Panc1 (cell line): ENCODE measurements around the gene GAB3. TPM values are rescaled to one million over a fixed set of nuclear protein-coding genes. Genes with fewer than 3 reads are reported as not detected.
A peak's percentile ranks its signal among the peaks of the same experiment; 100 is the strongest.

Experiments
- ATAC-seq: fragments of 200-7000 bp; cut with Tn5 transposase; 2 replicates; pipeline ENCODE4 v1.9.1; 2020; ENCODE audit warnings: mild to moderate bottlenecking, moderate library complexity
- BruUV-seq: library from RNA; stranded (reverse); fragments of 400-500 nt; replicated peaks from 2 replicates; lab custom pipeline; 2021; lab: Mats Ljungman, UMichigan
- CTCF ChIA-PET: fragments of 300-600 bp; sonication (Branson Sonifier 250); formaldehyde crosslinking; loops from one replicate; lab custom pipeline; 2022; ENCODE audit warnings: antibody characterized with exemption; lab: Charles Lee
- POLR2A ChIA-PET: fragments of 300-600 bp; sonication (Branson Sonifier 250); formaldehyde crosslinking; loops from one replicate; lab custom pipeline; 2022; ENCODE audit warnings: antibody characterized with exemption; lab: Charles Lee
- DNase-seq: peaks from one replicate; pipeline ENCODE4 v3.0.0-alpha.2; 2010; ENCODE audit warnings: low read depth, low spot score
- H3K27ac ChIP-seq: 2 replicates; pipeline ENCODE4 v1.5.1; 2011; ENCODE audit warnings: mild to moderate bottlenecking, low read length, inconsistent platforms
- H3K27me3 ChIP-seq: fragments of 200-500 bp; sonication (Bioruptor generic); 2 replicates; pipeline ENCODE4 v1.6.0; 2014; ENCODE audit warnings: low read length, inconsistent platforms; ENCODE audit not compliant: control insufficient read depth, insufficient read depth
- H3K36me3 ChIP-seq: fragments of 200-500 bp; sonication (Bioruptor generic); 2 replicates; pipeline ENCODE4 v1.5.1; 2014; ENCODE audit warnings: inconsistent platforms, mild to moderate bottlenecking, low read length, moderate library complexity; ENCODE audit not compliant: control insufficient read depth, insufficient read depth
- H3K4me1 ChIP-seq: 2 replicates; pipeline ENCODE4 v1.5.1; 2011; ENCODE audit warnings: inconsistent platforms, mild to moderate bottlenecking, low read length, moderate library complexity; ENCODE audit not compliant: control insufficient read depth, insufficient read depth
- H3K4me3 ChIP-seq, 2 experiments: 2 replicates each; pipeline ENCODE4 v1.5.1; 2011 to 2012; ENCODE audit warnings: low read depth in 2 of 2, low read length in 2 of 2, mild to moderate bottlenecking in 2 of 2, inconsistent platforms in 1 of 2, moderate library complexity in 1 of 2
- H3K9me3 ChIP-seq: fragments of 200-500 bp; sonication (Bioruptor generic); 2 replicates; pipeline ENCODE4 v1.5.1; 2014; ENCODE audit warnings: low read depth, mild to moderate bottlenecking, inconsistent platforms, low read length, moderate library complexity; ENCODE audit not compliant: control insufficient read depth, insufficient read depth
- CTCF ChIP-seq: fragments of 450-650 bp; IDR thresholded peaks from 2 replicates; pipeline ENCODE4 v1.5.1; 2017; ENCODE audit warnings: mild to moderate bottlenecking
- POLR2AphosphoS5 ChIP-seq: IDR thresholded peaks from 2 replicates; pipeline ENCODE4 v1.6.1; 2012; ENCODE audit warnings: mild to moderate bottlenecking, low read depth, low read length, moderate library complexity
- REST ChIP-seq, 2 experiments: IDR thresholded peaks; 2 replicates each; pipeline ENCODE4 v1.6.1; 2011 to 2012; ENCODE audit warnings: low read depth in 2 of 2, control low read depth in 1 of 2, low read length in 1 of 2, mild to moderate bottlenecking in 1 of 2, moderate library complexity in 1 of 2; ENCODE audit not compliant: insufficient read depth in 1 of 2
- SIN3A ChIP-seq: IDR thresholded peaks from 2 replicates; pipeline ENCODE4 v1.6.1; 2012; ENCODE audit warnings: low read depth, mild to moderate bottlenecking, low read length, moderate library complexity, borderline replicate concordance; ENCODE audit not compliant: insufficient read depth
- TCF7L2 ChIP-seq: IDR thresholded peaks from 2 replicates; pipeline ENCODE4 v1.6.1; 2011; ENCODE audit warnings: mild to moderate bottlenecking, low read depth, low read length, inconsistent platforms
- in situ Hi-C: cut with HindIII; loops from 2 replicates; pipeline ENCODE4 v1.10.0; 2016; ENCODE audit warnings: low sequenced_read_pairs, low pct_unique_long_range_greater_than_20kb
- intact Hi-C: fragments of 100-400 bp; cut with micrococcal nuclease; formaldehyde crosslinking; loops from one replicate; pipeline ENCODE4 v1.10.0; 2022; ENCODE audit not compliant: unreplicated experiment
- total RNA-seq: library from RNA; stranded (reverse); gene quantifications from one replicate; pipeline ENCODE4 v1.2.1, GENCODE V29; 2021; ENCODE audit not compliant: unreplicated experiment

The GAB3 gene
- total RNA-seq, 1 experiment from 2014 or later: 8.2 TPM

- H3K9me3 ChIP-seq: no peaks in the 10 kb centered on the region
- no peaks in the 10 kb centered on the region for H3K36me3 ChIP-seq
- ATAC-seq (no peak), DNase-seq (no peak)
- intact Hi-C loops: no loop called here
- no peaks in the 10 kb centered on the region for H3K27me3 ChIP-seq
- POLR2A ChIA-PET: no interaction called here
- TF ChIP-seq POLR2AphosphoS5 (no peak), SIN3A (no peak), CTCF (no peak), REST (IDR thresholded peaks at IDR 0.05; ENCODE audit: insufficient read depth in 1 of 2, low read depth in 2 of 2, low read length in 1 of 2) (no peak), TCF7L2 (no peak)
- no TSS peak for BruUV-seq
- peak overlapping the region; percentile 89 for H3K27ac ChIP-seq
- in situ Hi-C loops: no loop called here
- peaks cover 77% of the 10 kb centered on the region for H3K4me1 ChIP-seq
- CTCF ChIA-PET: no interaction called here
- H3K4me3 ChIP-seq: no peak overlapping the region
These were observed 21.4 kb downstream of the GAB3 start for GRCh38 chrX:154729439-154729838.

- BruUV-seq: no TSS peak
- in situ Hi-C loops (no loop called here), intact Hi-C loops (no loop called here)
- Histone ChIP-seq H3K27ac (peak overlapping the region; percentile 89), H3K27me3 (no peaks in the 10 kb centered on the region), H3K9me3 (no peaks in the 10 kb centered on the region), H3K4me3 (no peak overlapping the region), H3K36me3 (no peaks in the 10 kb centered on the region), H3K4me1 (peaks cover 69% of the 10 kb centered on the region)
- TF ChIP-seq REST (IDR thresholded peaks at IDR 0.05; ENCODE audit: insufficient read depth in 1 of 2, low read depth in 2 of 2, low read length in 1 of 2): no peak
- no peak for TF ChIP-seq TCF7L2
- TF ChIP-seq POLR2AphosphoS5: no peak
- TF ChIP-seq CTCF: peak; percentile 43
- no peak for TF ChIP-seq SIN3A
- POLR2A ChIA-PET: no interaction called here
- no peak for DNase-seq
- CTCF ChIA-PET: interaction anchor here (0.7 kb wide), 1 partner anchor 66 kb away, joined by 3 read pairs; no protein-coding TSS in a partner anchor
- no peak for ATAC-seq
These were observed 22.3 kb downstream of the GAB3 start for GRCh38 chrX:154728431-154729190.
